NB4 (cell line): ENCODE measurements around the gene RERE.

Experiments
- CTCF ChIP-seq: IDR thresholded peaks from one replicate; pipeline ENCODE4 v1.5.1; 2012; ENCODE audit warnings: low read depth, low read length
- MAX ChIP-seq: IDR thresholded peaks from 2 replicates; pipeline ENCODE4 v1.6.1; 2011; ENCODE audit warnings: low read depth, low read length
- MYC ChIP-seq: IDR thresholded peaks from 2 replicates; pipeline ENCODE4 v1.6.1; 2011; ENCODE audit warnings: low read depth, low read length
- POLR2A ChIP-seq: IDR thresholded peaks from 2 replicates; pipeline ENCODE4 v1.6.1; 2011; ENCODE audit warnings: mild to moderate bottlenecking; ENCODE audit not compliant: insufficient read length; ENCODE audit errors: extremely low read depth

DNA sequence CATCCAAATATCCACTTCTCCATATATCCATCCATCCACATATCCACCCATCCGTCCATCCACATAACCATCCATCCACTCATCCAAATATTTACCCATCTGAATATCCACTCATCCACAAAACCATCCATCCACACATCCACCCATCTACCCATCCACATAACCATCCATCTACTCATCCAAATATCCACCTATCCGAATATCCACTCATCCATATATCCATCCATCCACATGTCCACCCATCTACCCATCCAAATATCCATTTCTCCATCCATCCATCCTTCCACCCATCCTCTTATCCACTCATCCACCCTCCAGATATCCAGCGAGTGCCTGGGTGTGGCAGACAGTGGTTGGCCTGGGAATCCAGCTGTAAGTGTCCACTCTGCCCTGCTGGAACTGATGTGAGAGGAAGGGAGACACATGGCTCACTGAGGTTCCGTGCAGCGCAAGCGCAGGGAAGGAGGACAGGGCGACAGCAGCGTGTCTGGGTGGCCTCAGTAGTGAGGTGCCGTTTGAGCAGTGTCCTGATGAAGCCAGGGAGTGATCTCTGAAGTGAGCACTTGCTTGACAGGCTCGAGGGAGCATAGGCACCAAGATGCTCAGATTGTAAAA lies 472.4 kb downstream of the RERE start:
- TF ChIP-seq POLR2A (no peak), CTCF (no peak), MYC (no peak), MAX (no peak)
